Measurements from ENCODE around the gene CPT1A. TPM values are rescaled to one million over a fixed set of nuclear protein-coding genes. Genes with fewer than 3 reads are reported as not detected.

Gene CPT1A
- total RNA-seq, 1 donor from 2014 or later, result 11.5 TPM

- Histone ChIP-seq H3K36me3 (ENCODE audit: control insufficient read depth in 3 of 3, insufficient read depth in 3 of 3, low read length in 3 of 3) (peaks cover 12 to 26% (median 20%) of the 10 kb centered on the region in 3 donors), H3K27ac (ENCODE audit: low read depth, low read length) (no peak overlapping the region), H3K4me3 (ENCODE audit: low read length in 3 of 3) (no peak overlapping the region), H3K9ac (ENCODE audit: low read depth in 1 of 3, low read length in 3 of 3) (no peak overlapping the region), H3K4me1 (ENCODE audit: control insufficient read depth in 3 of 3, insufficient read depth in 3 of 3, low read length in 3 of 3) (peaks cover 6 to 26% (median 18%) of the 10 kb centered on the region in 3 donors), H3K9me3 (ENCODE audit: control insufficient read depth in 3 of 3, low read length in 3 of 3) (no peaks in the 10 kb centered on the region), H3K27me3 (ENCODE audit: control insufficient read depth in 3 of 3, insufficient read depth in 3 of 3, low read length in 3 of 3) (no peaks in the 10 kb centered on the region)
Measured at GRCh38 chr11:68808787-68809186, 32.9 kb downstream of the CPT1A start.

- Histone ChIP-seq H3K27me3 (ENCODE audit: control insufficient read depth in 3 of 3, insufficient read depth in 3 of 3, low read length in 3 of 3) (no peaks in the 10 kb centered on the region), H3K9ac (ENCODE audit: low read depth in 1 of 3, low read length in 3 of 3) (no peak overlapping the region), H3K27ac (ENCODE audit: low read depth, low read length) (no peak overlapping the region), H3K9me3 (ENCODE audit: control insufficient read depth in 3 of 3, low read length in 3 of 3) (no peaks in the 10 kb centered on the region), H3K36me3 (ENCODE audit: control insufficient read depth in 3 of 3, insufficient read depth in 3 of 3, low read length in 3 of 3) (peaks cover 11 to 23% (median 23%) of the 10 kb centered on the region in 3 donors), H3K4me3 (ENCODE audit: low read length in 3 of 3) (no peak overlapping the region), H3K4me1 (ENCODE audit: control insufficient read depth in 3 of 3, insufficient read depth in 3 of 3, low read length in 3 of 3) (peaks cover 6 to 24% (median 18%) of the 10 kb centered on the region in 3 donors)
Measured at GRCh38 chr11:68806931-68807844, 34.5 kb downstream of the CPT1A start.

- H3K36me3 ChIP-seq (ENCODE audit: control insufficient read depth in 3 of 3, insufficient read depth in 3 of 3, low read length in 3 of 3), result peaks cover 22 to 34% (median 26%) of the 10 kb centered on the region in 3 donors
Measured at GRCh38 chr11:68804786-68805185, 36.9 kb downstream of the CPT1A start.

GRCh38 chr11:68803766-68804165, 38.0 kb downstream of the CPT1A start:
- H3K27ac ChIP-seq (ENCODE audit: low read depth, low read length), result no peak overlapping the region
- no peaks in the 10 kb centered on the region for H3K9me3 ChIP-seq (ENCODE audit: control insufficient read depth in 3 of 3, low read length in 3 of 3)
- no peak overlapping the region for H3K9ac ChIP-seq (ENCODE audit: low read depth in 1 of 3, low read length in 3 of 3)
- H3K36me3 ChIP-seq (ENCODE audit: control insufficient read depth in 3 of 3, insufficient read depth in 3 of 3, low read length in 3 of 3), result peaks cover 22 to 39% (median 28%) of the 10 kb centered on the region in 3 donors
- no peak overlapping the region for H3K4me3 ChIP-seq (ENCODE audit: low read length in 3 of 3)
- H3K27me3 ChIP-seq (ENCODE audit: control insufficient read depth in 3 of 3, insufficient read depth in 3 of 3, low read length in 3 of 3), result no peaks in the 10 kb centered on the region
- peaks cover 0 to 5% (median 0%) of the 10 kb centered on the region in 3 donors for H3K4me1 ChIP-seq (ENCODE audit: control insufficient read depth in 3 of 3, insufficient read depth in 3 of 3, low read length in 3 of 3)

More at GRCh38 chr11:68804786-68805185, 36.9 kb downstream of the CPT1A start:
- H3K9me3 ChIP-seq (ENCODE audit: control insufficient read depth in 3 of 3, low read length in 3 of 3), result no peaks in the 10 kb centered on the region
- H3K27ac ChIP-seq (ENCODE audit: low read depth, low read length), result no peak overlapping the region
- H3K9ac ChIP-seq (ENCODE audit: low read depth in 1 of 3, low read length in 3 of 3), result no peak overlapping the region
- no peak overlapping the region for H3K4me3 ChIP-seq (ENCODE audit: low read length in 3 of 3)
- H3K27me3 ChIP-seq (ENCODE audit: control insufficient read depth in 3 of 3, insufficient read depth in 3 of 3, low read length in 3 of 3), result no peaks in the 10 kb centered on the region
- peaks cover 0 to 10% (median 5%) of the 10 kb centered on the region in 3 donors for H3K4me1 ChIP-seq (ENCODE audit: control insufficient read depth in 3 of 3, insufficient read depth in 3 of 3, low read length in 3 of 3)

- Histone ChIP-seq H3K4me3 (ENCODE audit: low read length in 3 of 3) (no peak overlapping the region), H3K9me3 (ENCODE audit: control insufficient read depth in 3 of 3, low read length in 3 of 3) (no peaks in the 10 kb centered on the region), H3K4me1 (ENCODE audit: control insufficient read depth in 3 of 3, insufficient read depth in 3 of 3, low read length in 3 of 3) (no peaks in the 10 kb centered on the region), H3K36me3 (ENCODE audit: control insufficient read depth in 3 of 3, insufficient read depth in 3 of 3, low read length in 3 of 3) (peaks cover 27 to 50% (median 30%) of the 10 kb centered on the region in 3 donors), H3K9ac (ENCODE audit: low read depth in 1 of 3, low read length in 3 of 3) (no peak overlapping the region), H3K27me3 (ENCODE audit: control insufficient read depth in 3 of 3, insufficient read depth in 3 of 3, low read length in 3 of 3) (no peaks in the 10 kb centered on the region), H3K27ac (ENCODE audit: low read depth, low read length) (no peak overlapping the region)
Measured at GRCh38 chr11:68798221-68798813, 43.4 kb downstream of the CPT1A start.

- peaks cover 29 to 53% (median 36%) of the 10 kb centered on the region in 3 donors for H3K36me3 ChIP-seq (ENCODE audit: control insufficient read depth in 3 of 3, insufficient read depth in 3 of 3, low read length in 3 of 3)
- H3K27ac ChIP-seq (ENCODE audit: low read depth, low read length), result no peak overlapping the region
- no peaks in the 10 kb centered on the region for H3K27me3 ChIP-seq (ENCODE audit: control insufficient read depth in 3 of 3, insufficient read depth in 3 of 3, low read length in 3 of 3)
Measured at GRCh38 chr11:68796801-68797200, 44.9 kb downstream of the CPT1A start.

GRCh38 chr11:68792400-68792966, 49.2 kb downstream of the CPT1A start:
- Histone ChIP-seq H3K9ac (ENCODE audit: low read depth in 1 of 3, low read length in 3 of 3) (no peak overlapping the region), H3K27ac (ENCODE audit: low read depth, low read length) (no peak overlapping the region), H3K27me3 (ENCODE audit: control insufficient read depth in 3 of 3, insufficient read depth in 3 of 3, low read length in 3 of 3) (no peaks in the 10 kb centered on the region), H3K9me3 (ENCODE audit: control insufficient read depth in 3 of 3, low read length in 3 of 3) (no peaks in the 10 kb centered on the region), H3K36me3 (ENCODE audit: control insufficient read depth in 3 of 3, insufficient read depth in 3 of 3, low read length in 3 of 3) (peaks cover 20 to 37% (median 25%) of the 10 kb centered on the region in 3 donors), H3K4me3 (ENCODE audit: low read length in 3 of 3) (no peak overlapping the region), H3K4me1 (ENCODE audit: control insufficient read depth in 3 of 3, insufficient read depth in 3 of 3, low read length in 3 of 3) (no peaks in the 10 kb centered on the region)

More at GRCh38 chr11:68796801-68797200, 44.9 kb downstream of the CPT1A start:
- Histone ChIP-seq H3K4me1 (ENCODE audit: control insufficient read depth in 3 of 3, insufficient read depth in 3 of 3, low read length in 3 of 3) (no peaks in the 10 kb centered on the region), H3K9ac (ENCODE audit: low read depth in 1 of 3, low read length in 3 of 3) (no peak overlapping the region), H3K9me3 (ENCODE audit: control insufficient read depth in 3 of 3, low read length in 3 of 3) (no peaks in the 10 kb centered on the region), H3K4me3 (ENCODE audit: low read length in 3 of 3) (no peak overlapping the region)

GRCh38 chr11:68784653-68785052, 57.1 kb downstream of the CPT1A start:
- H3K36me3 ChIP-seq (ENCODE audit: control insufficient read depth in 3 of 3, insufficient read depth in 3 of 3, low read length in 3 of 3), result peaks cover 28 to 42% (median 39%) of the 10 kb centered on the region in 3 donors
- no peak overlapping the region for H3K9ac ChIP-seq (ENCODE audit: low read depth in 1 of 3, low read length in 3 of 3)
- H3K27ac ChIP-seq (ENCODE audit: low read depth, low read length), result no peak overlapping the region
- no peaks in the 10 kb centered on the region for H3K27me3 ChIP-seq (ENCODE audit: control insufficient read depth in 3 of 3, insufficient read depth in 3 of 3, low read length in 3 of 3)
- H3K9me3 ChIP-seq (ENCODE audit: control insufficient read depth in 3 of 3, low read length in 3 of 3), result no peaks in the 10 kb centered on the region
- no peak overlapping the region for H3K4me3 ChIP-seq (ENCODE audit: low read length in 3 of 3)
- H3K4me1 ChIP-seq (ENCODE audit: control insufficient read depth in 3 of 3, insufficient read depth in 3 of 3, low read length in 3 of 3), result no peaks in the 10 kb centered on the region

- no peak overlapping the region for H3K9ac ChIP-seq (ENCODE audit: low read depth in 1 of 3, low read length in 3 of 3)
- H3K9me3 ChIP-seq (ENCODE audit: control insufficient read depth in 3 of 3, low read length in 3 of 3), result no peaks in the 10 kb centered on the region
- no peaks in the 10 kb centered on the region for H3K27me3 ChIP-seq (ENCODE audit: control insufficient read depth in 3 of 3, insufficient read depth in 3 of 3, low read length in 3 of 3)
- H3K4me1 ChIP-seq (ENCODE audit: control insufficient read depth in 3 of 3, insufficient read depth in 3 of 3, low read length in 3 of 3), result no peaks in the 10 kb centered on the region
- H3K4me3 ChIP-seq (ENCODE audit: low read length in 3 of 3), result no peak overlapping the region
- no peak overlapping the region for H3K27ac ChIP-seq (ENCODE audit: low read depth, low read length)
- peaks cover 28 to 42% (median 39%) of the 10 kb centered on the region in 3 donors for H3K36me3 ChIP-seq (ENCODE audit: control insufficient read depth in 3 of 3, insufficient read depth in 3 of 3, low read length in 3 of 3)
Measured at GRCh38 chr11:68783216-68783821, 58.4 kb downstream of the CPT1A start.

Measured in skeletal muscle tissue (tissue), 4 donors.